ENCODE measurements around the gene APMAP. TPM values are rescaled to one million over a fixed set of nuclear protein-coding genes. Genes with fewer than 3 reads are reported as not detected.

APMAP gene
- total RNA-seq, 1 donor from 2014 or later: 73.4 TPM

- no peak for FAIRE-seq
- DNase-seq (ENCODE audit: low spot score in 2 of 2): no peak
Measured at GRCh38 chr20:24916412-24916811, 76.1 kb downstream of the APMAP start.

GRCh38 chr20:24915892-24916291 is 76.7 kb downstream of the APMAP start:
- FAIRE-seq: no peak
- no peak for DNase-seq (ENCODE audit: low spot score in 2 of 2)

- DNase-seq (ENCODE audit: low spot score in 2 of 2) (no peak), FAIRE-seq (no peak)
Measured at GRCh38 chr20:24915440-24915839, 77.1 kb downstream of the APMAP start.

GRCh38 chr20:24914388-24915241 is 77.9 kb downstream of the APMAP start:
- FAIRE-seq (no peak), DNase-seq (ENCODE audit: low spot score in 2 of 2) (no peak)

GRCh38 chr20:24913076-24913628 is 79.4 kb downstream of the APMAP start:
- DNase-seq (ENCODE audit: low spot score in 2 of 2): no peak
- no peak for FAIRE-seq

Small RNA genes within 50 kb of the gene (small RNA-seq; reads per million reads assigned to genes)
- gene RNU6-1257P: not detected

Other genes with a start within 250 kb of the APMAP start
- not detected for gene CST7, start 43.5 kb downstream of the APMAP start, total RNA-seq
- 3.7 TPM for gene ACSS1, start 65.4 kb upstream of the APMAP start, total RNA-seq
- gene VSX1, start 89.4 kb upstream of the APMAP start, total RNA-seq: not detected
- gene ENTPD6, start 203.0 kb upstream of the APMAP start, total RNA-seq: 48.5 TPM

Data from frontal cortex (tissue), 4 donors.